Urinary bladder (tissue), 4 donors: ENCODE results near the gene PTP4A1. TPM values are rescaled to one million over a fixed set of nuclear protein-coding genes. Genes with fewer than 3 reads are reported as not detected.
"Not testable (repeated sequence)": the region's sequence is repeated elsewhere in the genome, so short reads cannot be mapped to it uniquely, and the experiment has no call there.

Source experiments
- DNase-seq: peaks from one replicate; pipeline ENCODE4 v3.0.0-alpha.2; 2015; ENCODE audit errors: extremely low spot score
- H3K27ac ChIP-seq: one replicate; pipeline ENCODE4 v1.5.1; 2013; ENCODE audit warnings: low read depth, mild to moderate bottlenecking, moderate library complexity
- H3K36me3 ChIP-seq: one replicate; pipeline ENCODE4 v1.6.1; 2013; ENCODE audit warnings: mild to moderate bottlenecking, moderate library complexity; ENCODE audit not compliant: insufficient read depth
- H3K4me1 ChIP-seq: one replicate; pipeline ENCODE4 v1.6.1; 2013; ENCODE audit warnings: mild to moderate bottlenecking, moderate library complexity; ENCODE audit not compliant: insufficient read depth
- H3K4me3 ChIP-seq: one replicate; pipeline ENCODE4 v1.5.1; 2013; ENCODE audit warnings: low read depth, low read length
- WGBS: extraction: QIAGEN DNeasy Blood & Tissue Kit; methylation state at CpG from one replicate; pipeline ENCODE4 v1.1.7; 2013; 5-methylcytosine and 5-hydroxymethylcytosine counted together
- polyA plus RNA-seq: library from polyadenylated mRNA; stranded (reverse); fragments of 200-250 nt; gene quantifications from one replicate; pipeline ENCODE4 v1.2.3, GENCODE V29; 2013
- total RNA-seq: library from RNA; depleted of rRNA; stranded (reverse); fragments of >200 nt; gene quantifications from one replicate; pipeline ENCODE4 v1.2.3, GENCODE V29; 2014
- donor health status: healthy with polysubstance abuse.
- donor health status: healthy.

PTP4A1 gene
- total RNA-seq (63.4 TPM), polyA plus RNA-seq (19.1 TPM)

- peak within 1 kb of the TSS; percentile 96 for H3K4me3 ChIP-seq
- peak; percentile 90 for DNase-seq
- peak within 1 kb of the TSS; percentile 99 for H3K27ac ChIP-seq
- WGBS: under 1% methylated on average over 73 of the region's 73 CpGs
- H3K36me3 ChIP-seq: no peaks in the 10 kb centered on the region
- peaks cover 1% of the 10 kb centered on the region for H3K4me1 ChIP-seq
These were observed at the start of gene PTP4A1, which contains the start of gene LOC128125822 for GRCh38 chr6:63572044-63572746. Gene PTP4A1, plus strand, starts transcription at chr6:63572480. Its CDS starts 4,401 bp downstream, at chr6:63576881. Gene LOC128125822, plus strand, starts transcription at chr6:63572480.

- H3K36me3 ChIP-seq, H3K27ac ChIP-seq, H3K4me1 ChIP-seq, DNase-seq, H3K4me3 ChIP-seq: not testable (repeated sequence)
- 85% methylated on average over 7 of the region's 7 CpGs for WGBS
These were observed 49.4 kb upstream of the PTP4A1 start for GRCh38 chr6:63522911-63523287.

- DNase-seq: no peak
- H3K27ac ChIP-seq: no peak overlapping the region
- no peaks in the 10 kb centered on the region for H3K36me3 ChIP-seq
- H3K4me1 ChIP-seq: peaks cover 1% of the 10 kb centered on the region
- WGBS: 94% methylated on average over 4 of the region's 4 CpGs
- H3K4me3 ChIP-seq: no peak overlapping the region
These were observed 48.6 kb upstream of the PTP4A1 start for GRCh38 chr6:63523630-63524029.

GRCh38 chr6:63525186-63525878, 46.9 kb upstream of the PTP4A1 start:
- no peak for DNase-seq
- Histone ChIP-seq H3K4me1 (peaks cover 1% of the 10 kb centered on the region), H3K36me3 (no peaks in the 10 kb centered on the region), H3K27ac (no peak overlapping the region), H3K4me3 (no peak overlapping the region)
- 79% methylated on average over 7 of the region's 7 CpGs for WGBS

- Histone ChIP-seq H3K4me1 (peaks cover 1% of the 10 kb centered on the region), H3K36me3 (no peaks in the 10 kb centered on the region), H3K4me3 (no peak overlapping the region), H3K27ac (no peak overlapping the region)
- DNase-seq: no peak
These were observed 45.3 kb upstream of the PTP4A1 start for GRCh38 chr6:63526931-63527330.

GRCh38 chr6:63527658-63528514, 44.4 kb upstream of the PTP4A1 start:
- 72% methylated on average over 6 of the region's 6 CpGs for WGBS
- Histone ChIP-seq H3K27ac (no peak overlapping the region), H3K4me3 (no peak overlapping the region), H3K4me1 (peaks cover 1% of the 10 kb centered on the region), H3K36me3 (no peaks in the 10 kb centered on the region)
- no peak for DNase-seq

- no peak for DNase-seq
- Histone ChIP-seq H3K36me3 (no peaks in the 10 kb centered on the region), H3K4me3 (no peak overlapping the region), H3K4me1 (peaks cover 1% of the 10 kb centered on the region), H3K27ac (no peak overlapping the region)
- WGBS: 58% methylated on average over 4 of the region's 4 CpGs
These were observed 42.8 kb upstream of the PTP4A1 start for GRCh38 chr6:63529498-63529897.

GRCh38 chr6:63530182-63530581, 42.1 kb upstream of the PTP4A1 start:
- no peak overlapping the region for H3K4me3 ChIP-seq
- no peak for DNase-seq
- H3K4me1 ChIP-seq: peaks cover 1% of the 10 kb centered on the region
- 89% methylated on average over 3 of the region's 3 CpGs for WGBS
- no peaks in the 10 kb centered on the region for H3K36me3 ChIP-seq
- H3K27ac ChIP-seq: no peak overlapping the region

- WGBS: 87% methylated on average over 1 of the region's 1 CpG
These were observed 41.3 kb upstream of the PTP4A1 start for GRCh38 chr6:63530991-63531390.

GRCh38 chr6:63533026-63533425, 39.3 kb upstream of the PTP4A1 start:
- Histone ChIP-seq H3K36me3 (no peaks in the 10 kb centered on the region), H3K4me3 (no peak overlapping the region), H3K27ac (no peak overlapping the region), H3K4me1 (no peaks in the 10 kb centered on the region)
- no peak for DNase-seq
- 85% methylated on average over 3 of the region's 3 CpGs for whole genome bisulfite sequencing

More at GRCh38 chr6:63530991-63531390, 41.3 kb upstream of the PTP4A1 start:
- Histone ChIP-seq H3K36me3 (no peaks in the 10 kb centered on the region), H3K4me1 (peaks cover 1% of the 10 kb centered on the region), H3K4me3 (no peak overlapping the region), H3K27ac (no peak overlapping the region)
- DNase-seq: no peak

- WGBS: 93% methylated on average over 4 of the region's 4 CpGs
- Histone ChIP-seq H3K4me3 (no peak overlapping the region), H3K36me3 (no peaks in the 10 kb centered on the region), H3K4me1 (no peaks in the 10 kb centered on the region), H3K27ac (no peak overlapping the region)
- DNase-seq: no peak
These were observed 38.3 kb upstream of the PTP4A1 start for GRCh38 chr6:63533952-63534351.

GRCh38 chr6:63537201-63537958, 34.9 kb upstream of the PTP4A1 start:
- 53% methylated on average over 9 of the region's 9 CpGs for WGBS
- Histone ChIP-seq H3K36me3 (no peaks in the 10 kb centered on the region), H3K4me3 (no peak overlapping the region), H3K27ac (no peak overlapping the region), H3K4me1 (no peaks in the 10 kb centered on the region)
- DNase-seq: no peak

GRCh38 chr6:63537959-63538300, 34.4 kb upstream of the PTP4A1 start:
- H3K27ac ChIP-seq: no peak overlapping the region
- DNase-seq: no peak
- no peaks in the 10 kb centered on the region for H3K4me1 ChIP-seq
- H3K36me3 ChIP-seq: no peaks in the 10 kb centered on the region
- no peak overlapping the region for H3K4me3 ChIP-seq
